ENCODE results near the gene YES1.
A peak's percentile ranks its signal among the peaks of the same experiment; 100 is the strongest.
"Not testable (repeated sequence)": the region's sequence is repeated elsewhere in the genome, so short reads cannot be mapped to it uniquely, and the experiment has no call there.

YES1 gene

DNA sequence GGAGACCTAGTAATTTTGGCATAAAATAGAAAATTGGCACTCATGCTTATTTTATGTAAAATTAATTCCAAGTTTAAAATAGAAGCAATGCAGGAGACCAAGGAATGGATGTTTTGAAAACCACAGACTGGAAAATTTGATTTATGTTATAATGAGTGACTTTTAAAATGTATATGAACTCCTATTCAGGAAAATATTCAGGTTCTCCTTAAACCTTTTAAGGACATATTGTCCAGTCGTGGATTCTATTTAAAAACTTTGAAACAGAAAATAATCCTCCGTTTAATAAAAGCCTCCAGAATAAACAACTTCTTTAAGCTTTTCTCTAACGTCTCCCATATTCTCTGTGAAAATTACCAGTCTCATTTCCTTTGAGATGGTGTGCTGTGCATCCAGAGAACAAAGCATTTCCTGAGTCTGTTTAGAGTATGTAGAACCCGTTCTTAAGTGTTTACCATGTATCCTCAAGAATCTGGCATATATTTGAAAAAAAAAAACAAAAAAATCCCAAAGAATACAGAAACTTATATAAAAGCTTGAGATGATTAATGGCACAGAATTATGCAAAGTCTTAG lies 8.6 kb upstream of the YES1 start:
- DNase-seq (ENCODE audit: low spot score) = no peak

GRCh38 chr18:816869-817268 lies 4.8 kb upstream of the YES1 start:
- DNase-seq (ENCODE audit: low spot score) = no peak

- no peak for DNase-seq (ENCODE audit: low spot score)
Measured at GRCh38 chr18:816088-816653, 4.1 kb upstream of the YES1 start.

DNA sequence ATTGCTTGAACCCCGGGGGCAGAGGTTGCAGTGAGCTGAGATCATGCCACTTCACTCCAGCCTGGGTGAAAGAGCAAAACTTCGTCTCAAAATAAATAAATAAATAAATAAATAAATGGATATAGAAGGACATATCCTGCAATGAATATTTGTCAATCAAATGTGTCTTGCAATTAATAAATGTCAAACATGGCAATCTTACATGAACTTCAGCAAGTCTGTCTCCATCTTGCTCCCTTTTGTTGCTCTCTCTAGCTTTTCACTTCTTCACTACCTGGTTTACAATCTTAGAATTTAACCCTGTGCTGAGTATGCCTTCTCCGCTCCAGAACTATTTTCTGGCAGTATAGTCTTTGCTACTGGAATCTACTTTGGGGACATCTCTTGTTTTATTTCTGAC lies 3.3 kb upstream of the YES1 start:
- no peak for DNase-seq (ENCODE audit: low spot score)

DNA sequence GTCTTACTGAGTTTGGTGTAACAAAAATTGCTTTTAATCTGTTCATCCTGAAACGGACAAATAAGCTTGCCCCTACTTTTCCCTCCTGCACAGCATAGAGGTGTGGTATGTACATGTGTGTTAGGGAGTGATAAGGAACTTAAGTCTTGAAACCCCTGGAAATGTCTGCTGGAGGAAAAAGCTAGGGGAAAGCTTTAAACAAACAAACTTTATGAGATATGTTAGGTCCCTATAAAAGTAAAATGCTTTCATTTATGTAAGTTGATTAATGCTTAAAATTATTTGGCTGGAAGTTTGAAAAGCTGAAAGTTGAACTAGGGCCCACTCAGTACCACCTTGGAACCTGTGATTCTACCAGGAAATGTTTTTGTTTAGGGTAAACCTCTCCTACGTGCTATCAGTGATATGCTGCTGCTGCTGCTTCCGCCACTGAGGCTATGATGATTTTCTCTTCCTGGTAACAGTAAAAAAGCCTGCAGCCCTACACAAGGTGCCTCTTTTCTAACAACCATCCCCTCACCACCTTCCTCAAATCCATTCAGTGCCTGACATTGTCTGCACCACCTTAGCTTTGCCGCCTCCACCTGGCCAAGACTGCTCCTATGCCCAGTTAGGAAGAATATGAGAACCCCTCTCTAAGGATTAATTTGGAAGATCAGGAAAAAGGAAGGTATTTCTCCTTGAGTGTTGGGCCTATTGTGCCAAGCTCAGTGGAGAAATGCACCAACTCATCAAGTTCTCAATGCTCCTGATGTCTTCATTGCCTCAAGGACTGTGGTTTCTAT lies 2.5 kb upstream of the YES1 start:
- DNase-seq (ENCODE audit: low spot score) = no peak

DNA sequence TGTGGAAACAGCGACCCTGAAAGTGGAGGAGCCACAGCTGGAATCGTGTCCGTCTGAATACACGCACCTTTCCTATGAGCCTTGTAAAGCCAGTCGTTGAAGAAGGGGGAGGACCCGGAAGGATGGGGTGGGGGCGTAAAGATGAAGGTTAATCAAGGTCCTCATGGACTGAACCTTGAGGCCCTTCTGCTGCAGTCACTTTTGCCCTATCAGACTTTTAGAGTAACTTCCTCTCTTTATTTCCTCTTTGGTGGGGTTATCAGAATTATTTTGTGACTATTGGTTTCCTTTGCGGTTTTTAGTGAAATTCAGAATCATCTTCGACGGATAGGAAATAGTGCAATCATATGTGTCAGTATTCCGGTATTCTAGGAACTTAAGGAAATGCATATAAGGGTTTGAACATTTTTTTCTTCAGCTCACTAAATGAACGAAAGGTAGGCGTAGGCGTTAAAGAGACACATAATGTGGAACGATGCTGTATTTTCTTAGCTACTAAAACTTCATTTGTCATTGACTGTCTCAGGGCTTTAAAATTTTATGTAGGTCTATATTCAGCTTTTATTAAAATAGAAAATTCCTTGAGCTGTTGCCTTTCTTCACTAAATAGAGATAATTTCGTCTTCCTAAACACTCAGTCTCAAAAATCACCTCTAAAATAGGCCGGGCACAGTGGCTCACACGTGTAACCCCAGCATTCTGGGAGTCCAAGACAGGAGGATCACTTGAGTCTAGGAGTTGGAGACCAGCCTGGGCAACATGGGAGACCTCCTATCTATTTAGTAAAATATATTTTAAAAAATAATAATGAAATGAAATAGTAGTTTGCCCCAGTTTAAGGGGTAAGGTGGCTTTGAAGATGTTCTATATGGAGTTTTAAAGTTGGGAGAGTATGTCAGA lies 1.4 kb upstream of the YES1 start:
- DNase-seq (ENCODE audit: low spot score) = no peak

- peak; percentile 75 for DNase-seq (ENCODE audit: low spot score)
Measured at GRCh38 chr18:812376-813171, 532 bp upstream of the YES1 start.

GRCh38 chr18:811182-811891 lies 705 bp downstream of the YES1 start:
- DNase-seq (ENCODE audit: low spot score) = no peak

DNA sequence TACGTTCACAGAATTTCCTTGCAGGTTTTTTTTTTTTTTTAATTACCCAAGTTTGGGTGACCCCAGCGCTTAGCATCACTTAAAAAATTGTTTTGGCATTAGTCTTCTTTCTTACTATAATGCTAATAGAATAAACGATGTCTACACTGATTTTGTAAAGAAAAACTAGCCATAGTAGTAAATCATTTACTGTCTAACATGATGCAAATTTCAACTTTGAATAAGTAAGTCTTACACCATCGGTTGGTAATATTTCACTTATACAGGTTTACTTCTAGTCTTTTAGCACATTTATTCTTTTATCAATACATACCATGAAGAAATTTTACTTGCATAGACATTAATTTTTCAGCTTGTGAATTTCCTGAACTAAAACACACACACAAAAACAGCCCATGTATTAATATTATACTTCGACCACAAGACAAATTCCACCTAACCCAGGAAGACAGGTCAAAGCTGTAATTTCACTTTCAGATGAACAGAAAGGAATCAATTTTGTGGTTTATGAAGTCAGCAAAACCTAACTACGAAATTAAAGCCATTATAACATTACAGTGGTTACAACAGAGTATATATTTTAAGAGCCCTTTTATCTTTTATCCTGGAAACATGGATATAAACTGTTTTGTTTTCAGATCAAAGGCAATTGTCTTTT lies 1.9 kb downstream of the YES1 start:
- no peak for DNase-seq (ENCODE audit: low spot score)

DNA sequence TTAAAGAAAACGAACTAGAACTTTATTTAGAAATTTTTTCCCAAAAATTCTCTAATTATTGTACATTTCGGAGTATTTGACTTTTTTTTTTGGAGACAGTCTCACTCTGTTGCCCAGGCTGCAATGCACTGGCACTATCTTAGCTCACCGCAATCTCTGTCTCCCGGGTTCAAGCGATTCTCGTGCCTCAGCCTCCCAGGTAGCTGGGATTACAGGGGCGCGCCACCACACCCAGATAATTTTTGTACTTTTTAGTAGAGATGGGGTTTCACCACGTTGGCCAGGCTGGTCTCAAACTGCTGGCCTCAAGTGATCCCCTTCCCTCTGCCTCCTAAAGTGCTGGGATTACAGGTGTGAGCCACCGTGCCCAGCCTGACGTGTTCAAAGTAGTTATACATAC lies 2.8 kb downstream of the YES1 start:
- not testable (repeated sequence) for DNase-seq (ENCODE audit: low spot score)

DNA sequence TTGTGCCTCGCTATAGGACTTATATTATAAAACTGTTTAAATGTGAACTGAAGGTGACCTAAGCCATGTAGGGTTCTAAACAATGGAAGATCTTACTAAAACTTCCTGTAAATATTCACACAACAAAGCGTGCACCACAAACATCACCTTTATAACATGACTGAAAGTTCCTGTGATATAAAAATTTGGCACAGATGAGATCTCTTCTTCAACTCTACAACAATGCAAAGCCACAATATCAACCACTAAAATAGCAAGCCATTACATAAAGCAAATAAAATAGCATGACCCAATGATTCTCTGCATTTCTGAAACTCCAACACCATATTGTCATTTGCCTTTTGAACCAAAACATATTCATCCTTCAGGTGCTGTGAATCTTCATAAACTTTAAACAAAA lies 3.5 kb downstream of the YES1 start:
- no peak for DNase-seq (ENCODE audit: low spot score)

DNA sequence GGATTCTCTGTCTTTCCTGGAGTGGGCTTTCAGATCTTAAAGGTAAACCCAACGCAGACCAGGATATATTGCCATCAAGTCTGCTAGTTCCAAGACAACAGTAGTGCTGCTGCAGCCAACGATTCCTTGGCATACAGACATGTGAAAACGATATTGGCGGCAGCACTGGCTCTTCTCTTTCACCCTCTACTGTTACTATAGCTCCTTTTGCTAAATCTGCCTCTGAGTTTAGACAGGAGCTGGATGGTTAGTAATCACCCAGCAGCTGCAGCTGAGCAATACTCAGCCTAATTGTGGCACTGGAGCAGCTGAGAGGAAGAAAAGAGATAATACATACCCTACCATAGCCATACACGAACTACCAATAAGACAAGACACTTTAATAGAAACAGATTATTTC lies 4.0 kb downstream of the YES1 start:
- DNase-seq (ENCODE audit: low spot score) = no peak

DNA sequence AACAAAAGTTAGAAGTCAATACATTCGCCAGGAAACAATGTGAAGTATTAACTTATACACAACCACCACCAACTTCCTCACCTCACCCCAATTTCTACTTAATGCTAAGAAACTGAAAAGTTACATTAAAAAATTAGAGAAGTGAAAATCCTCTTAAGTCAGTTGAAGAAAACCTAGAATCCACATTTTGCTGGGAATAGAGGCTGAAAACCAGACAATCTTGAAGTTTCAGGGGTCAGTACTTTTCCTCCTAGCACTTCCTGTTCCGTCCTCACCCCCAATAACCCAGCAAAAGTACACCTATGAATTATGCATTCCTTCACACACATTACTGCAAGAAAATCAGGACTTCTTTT lies 6.3 kb downstream of the YES1 start:
- DNase-seq (ENCODE audit: low spot score) = no peak

GRCh38 chr18:805008-805754 lies 6.9 kb downstream of the YES1 start:
- no peak for DNase-seq (ENCODE audit: low spot score)

DNA sequence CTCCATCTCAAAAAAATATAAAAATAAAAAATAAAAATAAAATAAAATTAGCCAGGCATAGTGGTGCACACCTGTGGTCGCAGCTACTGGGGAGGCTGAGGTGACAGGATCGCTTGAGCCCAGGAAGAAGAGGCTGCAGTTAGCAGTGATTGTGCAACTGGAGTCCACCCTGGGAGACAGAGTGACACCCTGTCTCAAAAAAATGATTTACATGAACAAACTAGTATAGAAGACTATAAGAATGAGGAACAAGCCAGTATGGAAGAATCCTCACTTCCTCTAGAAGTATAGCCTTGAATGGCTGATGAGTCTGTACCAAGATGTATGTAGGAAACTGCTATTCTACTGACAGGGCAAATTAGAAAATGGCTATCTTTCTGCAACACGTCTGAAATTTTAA lies 10.9 kb downstream of the YES1 start:
- no peak for DNase-seq (ENCODE audit: low spot score)

GRCh38 chr18:799943-800342 lies 12.1 kb downstream of the YES1 start:
- DNase-seq (ENCODE audit: low spot score) = no peak

DNA sequence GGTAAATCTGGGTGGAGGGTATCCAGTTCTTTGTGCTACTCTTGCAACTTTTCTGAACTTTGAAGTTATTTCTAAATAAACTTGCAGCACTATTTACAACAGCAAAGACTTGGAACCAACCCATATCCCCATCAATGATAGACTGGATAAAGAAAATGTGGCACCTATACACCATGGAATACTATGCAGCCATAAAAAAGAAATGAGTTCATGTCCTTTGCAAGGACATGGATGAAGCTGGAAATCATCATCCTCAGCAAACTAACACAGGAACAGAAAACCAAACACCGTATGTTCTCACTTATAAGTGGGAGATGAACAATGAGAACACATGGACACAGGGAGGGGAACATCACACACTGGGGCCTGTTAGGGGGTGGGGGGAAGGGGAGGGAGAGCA lies 16.7 kb downstream of the YES1 start:
- not testable (repeated sequence) for DNase-seq (ENCODE audit: low spot score)

DNA sequence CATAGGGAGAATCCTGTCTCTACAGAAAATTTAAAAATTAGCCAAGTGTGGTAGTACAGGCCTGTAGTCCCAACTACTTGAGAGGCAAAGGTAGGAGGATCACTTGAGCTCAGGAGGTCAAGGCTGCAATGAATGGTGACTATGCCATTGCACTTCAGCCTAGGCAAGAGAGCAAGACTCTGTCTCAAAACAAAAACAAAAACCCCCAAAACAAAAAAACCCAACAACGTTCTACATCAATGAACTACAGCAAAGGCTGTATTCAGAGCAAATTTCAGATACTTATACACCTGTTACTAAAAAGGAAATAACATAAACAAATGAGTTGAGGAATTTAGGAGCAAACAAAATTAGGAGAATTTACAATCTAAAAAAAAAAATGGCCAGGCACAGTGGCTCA lies 22.6 kb downstream of the YES1 start:
- DNase-seq (ENCODE audit: low spot score) = no peak

- DNase-seq (ENCODE audit: low spot score) = no peak
Measured at GRCh38 chr18:785242-785641, 26.8 kb downstream of the YES1 start.

All from LoVo (cell line).